Suprapubic skin (tissue), 4 donors: ENCODE measurements around the gene AGBL5.

Experiments
- EP300 ChIP-seq: sonication (generic); formaldehyde crosslinking; IDR thresholded peaks from one replicate; pipeline ENCODE4 v1.6.1; 2017; ENCODE audit warnings: antibody characterized with exemption
- POLR2AphosphoS5 ChIP-seq, 3 donors: sonication (generic); formaldehyde crosslinking; IDR thresholded peaks; one replicate each; pipeline ENCODE4 v1.6.1; 2017; ENCODE audit warnings: antibody characterized with exemption in 3 of 3
- TF ChIP-seq, protein P1 (sequence below), 2 donors: fragments of 200-600 bp in 1 of 2; fragments of 450-650 bp in 1 of 2; sonication (generic) in 1 of 2; IDR thresholded peaks; one replicate each; pipeline ENCODE4 v1.5.1; 2016 to 2019; ENCODE audit warnings: antibody characterized with exemption in 2 of 2, mild to moderate bottlenecking in 1 of 2, moderate library complexity in 1 of 2

DNA sequence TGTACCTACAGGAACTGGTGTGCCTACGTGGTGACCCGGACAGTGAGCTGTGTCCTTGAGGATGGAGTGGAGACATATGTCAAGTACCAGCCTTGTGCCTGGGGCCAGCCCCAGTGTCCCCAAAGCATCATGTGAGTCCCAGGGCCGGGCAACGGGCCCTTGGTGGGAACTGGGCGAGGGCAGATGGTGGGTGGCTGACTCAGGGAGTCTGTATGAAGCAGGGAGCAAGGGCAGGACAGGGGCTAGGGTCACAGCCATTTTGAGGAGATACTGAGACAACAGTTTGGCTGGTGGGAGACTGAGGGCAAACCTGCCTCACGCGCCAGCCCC, 28.6 kb downstream of the AGBL5 start:
- no peak for TF ChIP-seq POLR2AphosphoS5 (IDR thresholded peaks at IDR 0.05)
- TF ChIP-seq, protein P1, sequence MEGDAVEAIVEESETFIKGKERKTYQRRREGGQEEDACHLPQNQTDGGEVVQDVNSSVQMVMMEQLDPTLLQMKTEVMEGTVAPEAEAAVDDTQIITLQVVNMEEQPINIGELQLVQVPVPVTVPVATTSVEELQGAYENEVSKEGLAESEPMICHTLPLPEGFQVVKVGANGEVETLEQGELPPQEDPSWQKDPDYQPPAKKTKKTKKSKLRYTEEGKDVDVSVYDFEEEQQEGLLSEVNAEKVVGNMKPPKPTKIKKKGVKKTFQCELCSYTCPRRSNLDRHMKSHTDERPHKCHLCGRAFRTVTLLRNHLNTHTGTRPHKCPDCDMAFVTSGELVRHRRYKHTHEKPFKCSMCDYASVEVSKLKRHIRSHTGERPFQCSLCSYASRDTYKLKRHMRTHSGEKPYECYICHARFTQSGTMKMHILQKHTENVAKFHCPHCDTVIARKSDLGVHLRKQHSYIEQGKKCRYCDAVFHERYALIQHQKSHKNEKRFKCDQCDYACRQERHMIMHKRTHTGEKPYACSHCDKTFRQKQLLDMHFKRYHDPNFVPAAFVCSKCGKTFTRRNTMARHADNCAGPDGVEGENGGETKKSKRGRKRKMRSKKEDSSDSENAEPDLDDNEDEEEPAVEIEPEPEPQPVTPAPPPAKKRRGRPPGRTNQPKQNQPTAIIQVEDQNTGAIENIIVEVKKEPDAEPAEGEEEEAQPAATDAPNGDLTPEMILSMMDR (IDR thresholded peaks at IDR 0.05) = no peak
- no peak for TF ChIP-seq EP300
